Stimulated activated CD4-positive, alpha-beta T cell treated with anti-CD3 and anti-CD28 coated beads, Interleukin-12 subunit alpha, Interleukin-12 subunit beta, amount 100 ng/mL, for 24 hours (primary cell): ENCODE measurements around the gene ACTRT2.

Experiments
- DNase-seq, 2 experiments: peaks; one replicate each; pipeline ENCODE4 v3.0.0-alpha.2; 2020; ENCODE audit warnings: low read depth in 2 of 2

The ACTRT2 gene

GRCh38 chr1:3002349-3003038, 18.8 kb upstream of the ACTRT2 start:
- DNase-seq, result no peak

GRCh38 chr1:3003039-3003940, 18.0 kb upstream of the ACTRT2 start:
- no peak for DNase-seq

- no peak for DNase-seq
These were observed 17.4 kb upstream of the ACTRT2 start for GRCh38 chr1:3003941-3004270.

- no peak for DNase-seq
These were observed 16.7 kb upstream of the ACTRT2 start for GRCh38 chr1:3004285-3005205.

GRCh38 chr1:3005771-3006170, 15.5 kb upstream of the ACTRT2 start:
- no peak for DNase-seq

GRCh38 chr1:3007298-3008147, 13.7 kb upstream of the ACTRT2 start:
- no peak for DNase-seq

GRCh38 chr1:3009021-3009420, 12.2 kb upstream of the ACTRT2 start:
- no peak for DNase-seq

- DNase-seq, result no peak
These were observed 11.7 kb upstream of the ACTRT2 start for GRCh38 chr1:3009556-3009955.

GRCh38 chr1:3011127-3011526, 10.1 kb upstream of the ACTRT2 start:
- DNase-seq, result no peak

- no peak for DNase-seq
These were observed 9.4 kb upstream of the ACTRT2 start for GRCh38 chr1:3011631-3012455.

- DNase-seq, result peak in 1 of 2 experiments; percentile 52
These were observed 8.6 kb upstream of the ACTRT2 start for GRCh38 chr1:3012456-3013291.

- DNase-seq, result no peak
These were observed 7.8 kb upstream of the ACTRT2 start for GRCh38 chr1:3013371-3014049.

GRCh38 chr1:3014050-3014440, 7.2 kb upstream of the ACTRT2 start:
- DNase-seq, result no peak

- no peak for DNase-seq
These were observed 6.6 kb upstream of the ACTRT2 start for GRCh38 chr1:3014443-3015268.

GRCh38 chr1:3015269-3015635, 6.0 kb upstream of the ACTRT2 start:
- no peak for DNase-seq

GRCh38 chr1:3015744-3016143, 5.5 kb upstream of the ACTRT2 start:
- no peak for DNase-seq

GRCh38 chr1:3016641-3017439, 4.4 kb upstream of the ACTRT2 start:
- no peak for DNase-seq
